IPS-20b (cell line): ENCODE results near the gene TENM3.

Experiments used
- H3K27ac ChIP-seq: one replicate; pipeline ENCODE4 v1.5.1; 2013; ENCODE audit warnings: low read length
- H3K27me3 ChIP-seq: 2 replicates; pipeline ENCODE4 v1.6.1; 2013; ENCODE audit warnings: mild to moderate bottlenecking, low read length, inconsistent platforms; ENCODE audit not compliant: insufficient read depth
- H3K36me3 ChIP-seq: 2 replicates; pipeline ENCODE4 v1.6.1; 2013; ENCODE audit warnings: low read depth, mild to moderate bottlenecking, inconsistent platforms, low read length, moderate library complexity; ENCODE audit not compliant: insufficient read depth
- H3K4me1 ChIP-seq: 2 replicates; pipeline ENCODE4 v1.6.1; 2013; ENCODE audit warnings: mild to moderate bottlenecking, control low read depth, inconsistent platforms, low read length, moderate library complexity; ENCODE audit not compliant: insufficient read depth
- H3K4me3 ChIP-seq: 2 replicates; pipeline ENCODE4 v1.5.1; 2013; ENCODE audit warnings: mild to moderate bottlenecking, low read length, inconsistent platforms
- H3K9ac ChIP-seq: 2 replicates; pipeline ENCODE4 v1.6.1; 2013; ENCODE audit warnings: low read depth, mild to moderate bottlenecking, inconsistent platforms, low read length, moderate library complexity
- H3K9me3 ChIP-seq: 2 replicates; pipeline ENCODE4 v1.6.1; 2013; ENCODE audit warnings: mild to moderate bottlenecking, low read depth, low read length, inconsistent platforms; ENCODE audit not compliant: insufficient read depth

Gene TENM3

GRCh38 chr4:182680234-182680653, 437.0 kb downstream of the TENM3 start:
- Histone ChIP-seq H3K9ac (no peak overlapping the region), H3K27ac (no peak overlapping the region), H3K4me3 (no peak overlapping the region), H3K4me1 (no peaks in the 10 kb centered on the region), H3K9me3 (no peaks in the 10 kb centered on the region), H3K36me3 (peaks cover 28% of the 10 kb centered on the region), H3K27me3 (no peaks in the 10 kb centered on the region)

DNA sequence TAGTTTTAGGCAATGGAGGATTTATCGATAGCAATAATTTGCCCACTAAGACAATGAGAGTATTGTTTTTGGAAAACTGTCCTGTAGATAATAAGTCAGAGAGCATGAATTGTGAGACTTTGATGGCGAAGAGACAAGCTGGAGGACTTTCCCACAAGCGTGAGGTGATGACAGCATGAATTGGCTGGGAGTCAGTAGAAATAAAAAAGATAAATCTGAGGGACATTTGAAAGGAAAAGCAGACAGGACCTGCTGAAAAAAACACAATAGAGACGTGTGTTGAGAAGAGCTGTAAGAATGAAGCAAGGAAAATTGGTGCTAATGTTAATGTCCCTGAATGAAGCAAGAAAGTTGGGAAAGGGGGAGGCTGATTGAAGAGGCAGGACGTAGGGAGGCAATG, 440.5 kb downstream of the TENM3 start:
- no peaks in the 10 kb centered on the region for H3K4me1 ChIP-seq
- no peak overlapping the region for H3K27ac ChIP-seq
- no peaks in the 10 kb centered on the region for H3K9me3 ChIP-seq
- no peak overlapping the region for H3K4me3 ChIP-seq
- peaks cover 32% of the 10 kb centered on the region for H3K36me3 ChIP-seq
- no peaks in the 10 kb centered on the region for H3K27me3 ChIP-seq
- no peak overlapping the region for H3K9ac ChIP-seq

DNA sequence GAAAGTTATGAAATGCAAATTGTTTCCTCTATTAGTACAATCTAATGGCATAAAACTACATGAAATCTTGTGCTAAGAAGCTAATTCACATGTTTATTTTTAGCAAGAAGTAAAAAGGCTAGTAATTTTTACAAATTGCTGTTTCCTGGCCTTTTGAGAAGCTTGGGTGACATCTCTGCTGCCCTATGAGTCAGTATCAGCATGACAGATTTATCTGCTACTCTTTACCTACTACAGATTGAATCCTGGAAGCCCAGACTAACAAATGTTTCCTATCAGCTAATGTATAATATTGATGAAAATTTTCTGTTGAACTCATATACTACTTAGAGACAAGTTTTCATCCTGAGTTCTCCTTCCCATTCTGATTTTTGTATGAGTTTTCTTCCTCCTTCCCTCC, 441.6 kb downstream of the TENM3 start:
- Histone ChIP-seq H3K4me1 (no peaks in the 10 kb centered on the region), H3K9ac (no peak overlapping the region), H3K27me3 (no peaks in the 10 kb centered on the region), H3K27ac (no peak overlapping the region), H3K4me3 (no peak overlapping the region), H3K9me3 (no peaks in the 10 kb centered on the region), H3K36me3 (peaks cover 44% of the 10 kb centered on the region)

DNA sequence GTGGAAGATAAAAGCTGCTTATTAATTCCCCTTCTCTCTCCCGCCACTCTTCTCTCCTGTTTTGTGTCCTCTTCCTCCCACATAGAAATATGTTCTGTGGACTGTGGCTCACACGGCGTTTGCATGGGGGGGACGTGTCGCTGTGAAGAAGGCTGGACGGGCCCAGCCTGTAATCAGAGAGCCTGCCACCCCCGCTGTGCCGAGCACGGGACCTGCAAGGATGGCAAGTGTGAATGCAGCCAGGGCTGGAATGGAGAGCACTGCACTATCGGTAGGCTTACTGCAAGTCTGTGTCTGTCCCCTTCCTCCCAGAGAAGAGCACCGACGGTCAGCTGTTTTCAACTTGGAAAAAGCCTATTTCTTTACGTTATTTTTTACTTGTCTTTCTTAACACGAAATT, 444.9 kb downstream of the TENM3 start:
- Histone ChIP-seq H3K36me3 (peaks cover 32% of the 10 kb centered on the region), H3K4me1 (no peaks in the 10 kb centered on the region), H3K9me3 (no peaks in the 10 kb centered on the region), H3K9ac (no peak overlapping the region), H3K4me3 (no peak overlapping the region), H3K27ac (no peak overlapping the region), H3K27me3 (no peaks in the 10 kb centered on the region)

DNA sequence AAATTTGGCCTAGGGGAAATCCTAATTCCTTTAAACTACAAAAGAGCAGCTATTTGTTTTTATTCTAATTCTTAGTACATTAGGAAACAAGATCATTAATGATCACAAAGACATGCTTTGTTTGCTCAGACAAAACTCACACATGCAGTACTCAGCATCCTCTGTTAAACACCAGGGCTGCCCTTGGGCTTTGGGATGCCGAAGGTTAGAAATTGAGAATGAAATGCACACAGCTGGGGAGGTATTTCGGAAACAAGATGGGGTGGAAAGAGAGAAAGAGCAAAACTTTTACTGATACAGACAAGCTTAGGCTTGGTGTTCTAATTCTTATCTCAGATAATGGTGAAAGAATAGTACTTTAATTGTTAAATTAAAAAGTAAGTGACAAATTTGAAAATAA, 451.3 kb downstream of the TENM3 start:
- Histone ChIP-seq H3K27ac (no peak overlapping the region), H3K36me3 (peaks cover 18% of the 10 kb centered on the region), H3K9ac (no peak overlapping the region), H3K4me3 (no peak overlapping the region), H3K4me1 (peaks cover 6% of the 10 kb centered on the region; the same call in 1 of the 2 replicates), H3K9me3 (no peaks in the 10 kb centered on the region), H3K27me3 (no peaks in the 10 kb centered on the region)

DNA sequence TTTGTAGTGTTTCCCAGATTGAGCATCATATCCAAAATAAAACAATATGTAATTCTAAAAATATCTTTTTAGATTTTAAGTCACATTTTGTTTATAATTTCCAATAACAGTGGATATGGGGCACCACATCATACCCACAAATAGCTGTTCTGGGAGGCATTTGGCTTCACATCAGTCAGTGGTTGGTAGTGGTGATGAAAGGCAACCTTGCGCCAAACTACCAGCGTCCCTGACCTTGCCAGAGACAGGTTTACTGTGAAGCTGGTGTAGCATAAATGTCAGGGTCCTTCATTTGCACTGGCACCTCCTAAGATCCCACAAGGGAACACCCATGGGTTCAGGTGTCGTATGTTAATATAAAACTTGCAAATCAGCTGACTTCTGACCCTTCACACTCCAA, 451.8 kb downstream of the TENM3 start:
- Histone ChIP-seq H3K9ac (no peak overlapping the region), H3K4me3 (no peak overlapping the region), H3K27me3 (no peaks in the 10 kb centered on the region), H3K36me3 (peaks cover 14% of the 10 kb centered on the region; the same call in 1 of the 2 replicates), H3K4me1 (peaks cover 8% of the 10 kb centered on the region), H3K9me3 (no peaks in the 10 kb centered on the region), H3K27ac (no peak overlapping the region)

- no peak overlapping the region for H3K9ac ChIP-seq
- peaks cover 16% of the 10 kb centered on the region for H3K4me1 ChIP-seq
- H3K27me3 ChIP-seq = no peaks in the 10 kb centered on the region
Measured at GRCh38 chr4:182695842-182696241, 452.6 kb downstream of the TENM3 start.

DNA sequence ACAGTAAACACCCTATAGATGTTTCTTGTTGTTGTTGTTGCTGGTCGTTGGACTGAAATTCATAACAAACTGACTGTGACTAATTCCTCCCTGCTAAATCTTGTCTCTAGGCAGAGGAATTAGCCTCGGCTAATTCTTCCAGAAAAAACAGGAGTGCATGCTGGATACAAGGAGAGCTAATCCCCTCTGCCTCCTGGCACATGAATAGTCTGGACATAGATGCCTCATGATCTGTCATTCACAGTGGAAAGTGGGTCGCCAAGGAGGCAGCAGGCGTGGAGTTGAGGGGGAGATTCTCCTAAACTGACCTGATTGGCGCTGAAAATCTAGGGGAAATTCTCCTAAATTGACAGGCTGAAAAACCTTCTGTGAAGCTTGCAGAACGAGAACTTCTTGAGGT, 453.9 kb downstream of the TENM3 start:
- Histone ChIP-seq H3K4me3 (no peak overlapping the region), H3K4me1 (peaks cover 16% of the 10 kb centered on the region), H3K27ac (no peak overlapping the region), H3K9ac (no peak overlapping the region), H3K36me3 (no peaks in the 10 kb centered on the region), H3K27me3 (no peaks in the 10 kb centered on the region), H3K9me3 (no peaks in the 10 kb centered on the region)

More at GRCh38 chr4:182695842-182696241, 452.6 kb downstream of the TENM3 start:
- Histone ChIP-seq H3K36me3 (peaks cover 8% of the 10 kb centered on the region; the same call in 1 of the 2 replicates), H3K9me3 (no peaks in the 10 kb centered on the region), H3K27ac (no peak overlapping the region), H3K4me3 (no peak overlapping the region)

GRCh38 chr4:182698212-182698611, 455.0 kb downstream of the TENM3 start:
- Histone ChIP-seq H3K27me3 (no peaks in the 10 kb centered on the region), H3K36me3 (no peaks in the 10 kb centered on the region), H3K4me1 (peaks cover 16% of the 10 kb centered on the region)

GRCh38 chr4:182699201-182699600, 456.0 kb downstream of the TENM3 start:
- H3K9ac ChIP-seq = no peak overlapping the region
- no peaks in the 10 kb centered on the region for H3K27me3 ChIP-seq
- H3K27ac ChIP-seq = no peak overlapping the region
- H3K9me3 ChIP-seq = no peaks in the 10 kb centered on the region
- H3K4me1 ChIP-seq = peaks cover 16% of the 10 kb centered on the region
- no peak overlapping the region for H3K4me3 ChIP-seq
- no peaks in the 10 kb centered on the region for H3K36me3 ChIP-seq

More at GRCh38 chr4:182698212-182698611, 455.0 kb downstream of the TENM3 start:
- Histone ChIP-seq H3K9me3 (no peaks in the 10 kb centered on the region), H3K4me3 (no peak overlapping the region), H3K27ac (no peak overlapping the region), H3K9ac (no peak overlapping the region)

DNA sequence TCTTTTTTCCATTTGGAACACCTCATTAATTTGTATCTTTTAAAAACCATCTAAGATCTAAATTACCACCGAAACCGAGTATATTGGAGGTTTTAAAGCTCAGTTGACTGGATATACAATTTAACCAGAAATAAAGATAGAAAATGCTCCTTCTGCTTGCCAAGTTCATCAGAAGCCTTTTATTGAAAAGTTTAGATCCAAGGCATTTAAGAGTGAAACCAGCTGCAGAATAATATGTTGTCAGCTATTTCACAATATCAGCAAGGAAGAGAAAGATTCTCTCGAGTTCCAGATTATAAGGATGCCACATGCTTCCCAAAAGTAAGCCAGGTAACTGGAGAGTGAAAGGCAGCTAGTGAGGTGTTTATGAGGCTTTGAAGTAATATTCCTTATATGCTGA, 456.6 kb downstream of the TENM3 start:
- H3K4me1 ChIP-seq = peaks cover 16% of the 10 kb centered on the region
- H3K4me3 ChIP-seq = no peak overlapping the region
- H3K9me3 ChIP-seq = no peaks in the 10 kb centered on the region
- no peaks in the 10 kb centered on the region for H3K27me3 ChIP-seq
- no peak overlapping the region for H3K27ac ChIP-seq
- H3K9ac ChIP-seq = no peak overlapping the region
- no peaks in the 10 kb centered on the region for H3K36me3 ChIP-seq

DNA sequence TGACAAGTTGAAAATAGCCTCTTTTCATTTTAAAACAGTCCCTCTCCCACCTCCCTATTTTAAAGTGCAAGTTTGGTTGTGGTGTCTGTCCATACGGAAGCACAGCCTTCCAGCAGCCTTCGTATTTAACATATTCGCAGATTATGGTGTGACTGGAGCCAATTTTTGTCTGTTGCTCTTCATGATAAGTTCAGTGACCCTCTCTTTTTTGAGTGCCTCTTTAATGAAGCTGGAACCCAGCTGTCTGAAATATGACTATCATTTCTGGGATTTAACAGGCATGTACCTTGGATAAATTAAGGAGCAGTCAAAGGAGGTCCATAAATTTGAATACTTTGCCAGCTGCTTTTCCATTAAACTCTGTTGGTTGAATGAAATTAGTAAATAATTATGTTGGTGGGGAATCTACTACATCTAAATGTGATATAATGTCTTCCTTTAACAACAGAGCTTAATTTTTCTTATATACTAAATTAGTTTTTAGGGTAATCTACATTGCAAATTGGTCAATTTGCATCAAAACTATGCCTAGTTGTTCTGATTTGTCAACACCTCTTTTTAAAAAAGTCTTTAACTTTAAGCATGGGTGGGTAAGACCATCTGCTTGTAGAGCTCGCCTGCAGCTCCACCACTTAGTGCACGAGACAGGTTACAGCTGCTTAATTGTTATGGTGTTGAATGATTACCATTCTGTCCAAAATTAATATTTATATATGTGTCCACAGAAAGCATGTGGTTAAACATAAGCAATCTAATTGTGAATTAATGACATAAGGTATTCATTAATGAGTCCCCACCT, 457.4 kb downstream of the TENM3 start:
- Histone ChIP-seq H3K4me1 (peaks cover 16% of the 10 kb centered on the region), H3K9ac (no peak overlapping the region), H3K4me3 (no peak overlapping the region), H3K9me3 (no peaks in the 10 kb centered on the region), H3K27ac (no peak overlapping the region), H3K27me3 (no peaks in the 10 kb centered on the region), H3K36me3 (0 out of 2 replicates have a peak, but pooled peaks cover 3% of the 10 kb centered on the region)
